GM23248 (cell line): ENCODE measurements around the gene CST9L. TPM values are rescaled to one million over a fixed set of nuclear protein-coding genes. Genes with fewer than 3 reads are reported as not detected.

Experiments used
- DNase-seq: peaks from one replicate; pipeline ENCODE4 v3.0.0-alpha.2; 2015
- H2AFZ ChIP-seq: fragments of 200-600 bp; sonication (generic); 2 replicates; pipeline ENCODE4 v1.6.1; 2016; ENCODE audit warnings: antibody characterized with exemption
- H3F3A ChIP-seq: fragments of 200-600 bp; sonication (generic); 2 replicates; pipeline ENCODE4 v1.6.1; 2016; ENCODE audit warnings: mild to moderate bottlenecking, antibody characterized with exemption, mixed run types; ENCODE audit not compliant: insufficient read depth
- H3K27ac ChIP-seq: fragments of 200-600 bp; sonication (generic); 2 replicates; pipeline ENCODE4 v1.5.1; 2016; ENCODE audit warnings: mild to moderate bottlenecking
- H3K27me3 ChIP-seq: fragments of 200-600 bp; sonication (generic); replicated peaks from 2 replicates; pipeline ENCODE4 v1.6.1; 2016; ENCODE audit warnings: mild to moderate bottlenecking; ENCODE audit not compliant: insufficient read depth
- H3K36me3 ChIP-seq: fragments of 200-600 bp; sonication (generic); 2 replicates; pipeline ENCODE4 v1.6.1; 2016; ENCODE audit warnings: low read depth, mild to moderate bottlenecking
- H3K4me1 ChIP-seq: fragments of 200-600 bp; sonication (generic); 2 replicates; pipeline ENCODE4 v1.6.1; 2016; ENCODE audit warnings: mild to moderate bottlenecking; ENCODE audit not compliant: insufficient read depth
- H3K4me2 ChIP-seq: fragments of 200-600 bp; sonication (generic); one replicate; pipeline ENCODE4 v1.6.1; 2016; ENCODE audit warnings: mild to moderate bottlenecking; ENCODE audit not compliant: unreplicated experiment
- H3K4me3 ChIP-seq: fragments of 200-600 bp; sonication (generic); 2 replicates; pipeline ENCODE4 v1.5.1; 2016; ENCODE audit warnings: mild to moderate bottlenecking
- H3K79me2 ChIP-seq: fragments of 200-600 bp; sonication (generic); 2 replicates; pipeline ENCODE4 v1.6.1; 2016; ENCODE audit warnings: mild to moderate bottlenecking; ENCODE audit not compliant: insufficient read depth
- H3K9ac ChIP-seq: fragments of 200-600 bp; sonication (generic); 2 replicates; pipeline ENCODE4 v1.6.1; 2016; ENCODE audit warnings: mild to moderate bottlenecking
- H3K9me2 ChIP-seq: fragments of 200-600 bp; sonication (generic); 2 replicates; pipeline ENCODE4 v1.6.1; 2016; ENCODE audit warnings: mixed run types, mild to moderate bottlenecking, moderate library complexity; ENCODE audit not compliant: insufficient read depth
- H3K9me3 ChIP-seq: fragments of 200-600 bp; sonication (generic); one replicate; pipeline ENCODE4 v1.6.1; 2017; ENCODE audit warnings: low read depth
- H4K20me1 ChIP-seq: fragments of 200-600 bp; sonication (generic); 2 replicates; pipeline ENCODE4 v1.6.0; 2016; ENCODE audit not compliant: insufficient read depth
- EZH2 ChIP-seq: fragments of 200-600 bp; sonication (generic); IDR thresholded peaks from 2 replicates; pipeline ENCODE4 v1.6.1; 2018; ENCODE audit warnings: antibody characterized with exemption, mild to moderate bottlenecking; ENCODE audit not compliant: insufficient read depth, poor library complexity, severe bottlenecking
- EZH2phosphoT487 ChIP-seq: fragments of 200-600 bp; sonication (generic); IDR thresholded peaks from 2 replicates; pipeline ENCODE4 v1.6.1; 2018; ENCODE audit warnings: antibody characterized with exemption, moderate library complexity, mild to moderate bottlenecking, low read depth; ENCODE audit not compliant: insufficient read depth
- WGBS, 2 experiments: methylation state at CpG; one replicate each; pipeline ENCODE4 v1.1.6; 2015 to 2017; ENCODE audit warnings: low lambda C conversion rate in 2 of 2, low coverage in 1 of 2; ENCODE audit errors: missing lambda C conversion rate in 2 of 2; 5-methylcytosine and 5-hydroxymethylcytosine counted together
- in situ Hi-C: fragments of 300-500 bp; cut with MboI; formaldehyde crosslinking; loops from 2 replicates; pipeline ENCODE4 v1.15.0; 2020
- polyA plus RNA-seq: library from polyadenylated mRNA; unstranded; fragments of >200 nt; fragmentation: Nextera tagmentation; extraction: Ambion mirVana; gene quantifications from 2 replicates; pipeline ENCODE4 v1.2.1, GENCODE V29; 2016
- total RNA-seq: library from RNA; depleted of rRNA; stranded (reverse); fragments of >200 nt; shearing (Covaris generic); gene quantifications from 2 replicates; pipeline ENCODE4 v1.2.3, GENCODE V29; 2014

Gene CST9L
- total and polyA plus RNA-seq, 2 experiments from 2014 or later, result not detected

- H3K27me3 ChIP-seq, result no peaks in the 10 kb centered on the region
- in situ Hi-C loops, result no loop called here
- no peaks in the 10 kb centered on the region for H3K36me3 ChIP-seq
- no peak for DNase-seq
- no peaks in the 10 kb centered on the region for H4K20me1 ChIP-seq
- WGBS, 2 experiments, result 16 to 20% methylated on average over 2 of the region's 2 CpGs
- H3K9me3 ChIP-seq, result no peaks in the 10 kb centered on the region
- no peak overlapping the region for H3K4me3 ChIP-seq
- no peak overlapping the region for H3K27ac ChIP-seq
- H3F3A ChIP-seq, result no peaks in the 10 kb centered on the region
- H3K9ac ChIP-seq, result no peak overlapping the region
- no peaks in the 10 kb centered on the region for H3K4me1 ChIP-seq
- no peaks in the 10 kb centered on the region for H3K79me2 ChIP-seq
- H2AFZ ChIP-seq, result no peak overlapping the region
- no peaks in the 10 kb centered on the region for H3K9me2 ChIP-seq
- TF ChIP-seq EZH2 (no peak), EZH2phosphoT487 (no peak)
- H3K4me2 ChIP-seq, result no peak overlapping the region
Observed at GRCh38 chr20:23541776-23542175, 26.5 kb downstream of the CST9L start.

- Histone ChIP-seq H3K9me3 (no peaks in the 10 kb centered on the region), H3K27me3 (no peaks in the 10 kb centered on the region), H3F3A (no peaks in the 10 kb centered on the region), H3K4me1 (no peaks in the 10 kb centered on the region), H3K79me2 (no peaks in the 10 kb centered on the region), H3K4me2 (no peak overlapping the region), H3K9me2 (no peaks in the 10 kb centered on the region), H3K36me3 (no peaks in the 10 kb centered on the region), H4K20me1 (no peaks in the 10 kb centered on the region), H3K27ac (no peak overlapping the region), H3K4me3 (no peak overlapping the region), H3K9ac (no peak overlapping the region), H2AFZ (no peak overlapping the region)
- no peak for DNase-seq
- TF ChIP-seq EZH2 (no peak), EZH2phosphoT487 (no peak)
- in situ Hi-C loops, result no loop called here
- 24 to 33% methylated on average over 1 of the region's 1 CpG for WGBS, 2 experiments
Observed at GRCh38 chr20:23541330-23541729, 27.0 kb downstream of the CST9L start.

GRCh38 chr20:23540624-23541023, 27.7 kb downstream of the CST9L start:
- WGBS, 2 experiments, result 34 to 45% methylated on average over 4 of the region's 4 CpGs
- in situ Hi-C loops, result no loop called here
- DNase-seq, result no peak
- Histone ChIP-seq H3K36me3 (no peaks in the 10 kb centered on the region), H3K9ac (no peak overlapping the region), H3K4me1 (no peaks in the 10 kb centered on the region), H3K9me3 (no peaks in the 10 kb centered on the region), H2AFZ (no peak overlapping the region), H3K27me3 (no peaks in the 10 kb centered on the region), H4K20me1 (no peaks in the 10 kb centered on the region), H3F3A (no peaks in the 10 kb centered on the region), H3K27ac (no peak overlapping the region), H3K4me2 (no peak overlapping the region), H3K79me2 (no peaks in the 10 kb centered on the region), H3K9me2 (no peaks in the 10 kb centered on the region), H3K4me3 (no peak overlapping the region)
- no peak for TF ChIP-seq EZH2
- TF ChIP-seq EZH2phosphoT487, result no peak

GRCh38 chr20:23537030-23537429, 31.3 kb downstream of the CST9L start:
- Histone ChIP-seq H3K79me2 (no peaks in the 10 kb centered on the region), H3K4me2 (no peak overlapping the region), H3K27me3 (no peaks in the 10 kb centered on the region), H3K9ac (no peak overlapping the region), H3K27ac (no peak overlapping the region), H3K36me3 (no peaks in the 10 kb centered on the region), H3K9me3 (no peaks in the 10 kb centered on the region), H2AFZ (no peak overlapping the region), H4K20me1 (no peaks in the 10 kb centered on the region), H3F3A (no peaks in the 10 kb centered on the region), H3K4me1 (no peaks in the 10 kb centered on the region), H3K9me2 (no peaks in the 10 kb centered on the region), H3K4me3 (no peak overlapping the region)
- TF ChIP-seq EZH2phosphoT487 (no peak), EZH2 (no peak)
- 14% methylated on average over 3 of the region's 3 CpGs for WGBS, 2 experiments
- in situ Hi-C loops, result no loop called here
- no peak for DNase-seq
